HCT116 (cell line): ENCODE data around the gene RAB3GAP2. TPM values are rescaled to one million over a fixed set of nuclear protein-coding genes. Genes with fewer than 3 reads are reported as not detected.

Experiments used
- ATAC-seq: fragments of 200-7000 bp; cut with Tn5 transposase; 2 replicates; pipeline ENCODE4 v1.9.1; 2020; ENCODE audit warnings: mild to moderate bottlenecking, moderate library complexity
- BruUV-seq: library from RNA; stranded (reverse); fragments of 400-500 nt; replicated peaks from 2 replicates; lab custom pipeline; 2021; lab: Mats Ljungman, UMichigan
- CTCF ChIA-PET: fragments of 300-600 bp; sonication (Branson Sonifier 250); formaldehyde crosslinking; loops from one replicate; lab custom pipeline; 2021; ENCODE audit warnings: antibody characterized with exemption; lab: Charles Lee
- POLR2A ChIA-PET: fragments of 300-600, 350-600 bp; sonication (Branson Sonifier 250); formaldehyde crosslinking; loops from one replicate; lab custom pipeline; 2021; ENCODE audit warnings: antibody characterized with exemption; lab: Charles Lee
- RAD21 ChIA-PET, 2 experiments: fragments of 300-600 bp; sonication (Branson Sonifier 250); formaldehyde crosslinking; loops; one replicate each; lab custom pipeline; 2023; ENCODE audit warnings: low total read pairs in 2 of 2; ENCODE audit not compliant: uncharacterized antibody in 2 of 2, unreplicated experiment in 2 of 2, low non-redundant PET in 1 of 2; lab: Charles Lee
- DNase-seq: peaks from one replicate; pipeline ENCODE4 v3.0.0-alpha.2; 2010; ENCODE audit warnings: low read depth, low spot score
- H2AFZ ChIP-seq: fragments of 200-600 bp; shearing (Covaris generic), sonication (generic); 2 replicates; pipeline ENCODE4 v1.6.1; 2017; ENCODE audit warnings: low read depth, mixed run types, mixed read lengths, antibody characterized with exemption, low read length; ENCODE audit not compliant: poor library complexity, severe bottlenecking
- H3K27ac ChIP-seq: 2 replicates; pipeline ENCODE4 v1.5.1; 2012; ENCODE audit warnings: low read depth, low read length
- H3K27me3 ChIP-seq: fragments of 200-600 bp; sonication (generic); 2 replicates; pipeline ENCODE4 v1.6.1; 2016; ENCODE audit warnings: mixed run types, low read length, mixed read lengths; ENCODE audit not compliant: insufficient read depth
- H3K36me3 ChIP-seq, 2 experiments: fragments of 200-500 bp in 1 of 2; fragments of 200-600 bp in 1 of 2; sonication (Bioruptor generic) in 1 of 2; sonication (generic) in 1 of 2; 2 replicates each; pipeline versions ENCODE4 v1.5.1 to v1.6.1; 2014 to 2016; ENCODE audit warnings: low read length in 2 of 2, inconsistent platforms in 1 of 2, mixed read lengths in 1 of 2, mixed run types in 1 of 2; ENCODE audit not compliant: insufficient read depth in 2 of 2, control insufficient read depth in 1 of 2
- H3K4me1 ChIP-seq, 2 experiments: fragments of 200-600 bp in 1 of 2; sonication (generic) in 1 of 2; 2 replicates each; pipeline versions ENCODE4 v1.5.1 to v1.6.1; 2012 to 2017; ENCODE audit warnings: low read length in 2 of 2, inconsistent platforms in 1 of 2, mild to moderate bottlenecking in 1 of 2, mixed read lengths in 1 of 2, mixed run types in 1 of 2, moderate library complexity in 1 of 2; ENCODE audit not compliant: insufficient read depth in 2 of 2, control insufficient read depth in 1 of 2
- H3K4me2 ChIP-seq: fragments of 200-600 bp; sonication (generic); 2 replicates; pipeline ENCODE4 v1.6.1; 2017; ENCODE audit warnings: mixed run types, low read length, mixed read lengths
- H3K4me3 ChIP-seq, 2 experiments: fragments of 200-600 bp in 1 of 2; sonication (generic) in 1 of 2; replicated peaks in 1 of 2; 2 replicates each; pipeline ENCODE4 v1.5.1; 2011 to 2016; ENCODE audit warnings: low read length in 2 of 2, control low read depth in 1 of 2, low read depth in 1 of 2, mild to moderate bottlenecking in 1 of 2, mixed read lengths in 1 of 2, mixed run types in 1 of 2
- H3K79me2 ChIP-seq: fragments of 200-600 bp; sonication (generic); 2 replicates; pipeline ENCODE4 v1.6.1; 2017; ENCODE audit warnings: mild to moderate bottlenecking, mixed run types, low read length, moderate library complexity, mixed read lengths; ENCODE audit not compliant: insufficient read depth
- H3K9ac ChIP-seq: fragments of 200-600 bp; sonication (generic); 2 replicates; pipeline ENCODE4 v1.6.1; 2016; ENCODE audit warnings: low read length, mixed read lengths
- H3K9me2 ChIP-seq: fragments of 200-600 bp; sonication (generic), shearing (Covaris generic); 2 replicates; pipeline ENCODE4 v1.6.1; 2017; ENCODE audit warnings: mixed run types, mild to moderate bottlenecking, moderate library complexity; ENCODE audit not compliant: insufficient read depth
- H3K9me3 ChIP-seq, 2 experiments: fragments of 200-500 bp in 1 of 2; fragments of 200-600 bp in 1 of 2; sonication (Bioruptor generic) in 1 of 2; sonication (generic) in 1 of 2; 2 replicates each; pipeline ENCODE4 v1.6.1; 2014 to 2017; ENCODE audit warnings: low read length in 2 of 2, mixed read lengths in 2 of 2, inconsistent platforms in 1 of 2, low read depth in 1 of 2, mild to moderate bottlenecking in 1 of 2, mixed run types in 1 of 2, moderate library complexity in 1 of 2; ENCODE audit not compliant: control insufficient read depth in 1 of 2, insufficient read depth in 1 of 2
- H4K20me1 ChIP-seq: fragments of 200-600 bp; sonication (generic), shearing (Covaris generic); 2 replicates; pipeline ENCODE4 v1.6.1; 2017; ENCODE audit warnings: mixed run types, mild to moderate bottlenecking, moderate library complexity; ENCODE audit not compliant: insufficient read depth
- CBX3 ChIP-seq: IDR thresholded peaks from 2 replicates; pipeline ENCODE4 v1.6.1; 2012; ENCODE audit warnings: low read depth
- CEBPB ChIP-seq: IDR thresholded peaks from 2 replicates; pipeline ENCODE4 v1.6.1; 2012; ENCODE audit warnings: low read depth
- CTCF ChIP-seq, 3 experiments: fragments of 200-600 bp in 1 of 3; sonication (generic) in 1 of 3; IDR thresholded peaks in 2 of 3; conservative IDR thresholded peaks in 1 of 3; 2 replicates each; pipeline ENCODE4 v1.5.1; 2012 to 2017; ENCODE audit warnings: low read depth in 2 of 3, low read length in 2 of 3, antibody characterized with exemption in 1 of 3, borderline replicate concordance in 1 of 3, control low read depth in 1 of 3, mild to moderate bottlenecking in 1 of 3, mixed read lengths in 1 of 3, mixed run types in 1 of 3, moderate library complexity in 1 of 3; ENCODE audit not compliant: insufficient read depth in 1 of 3
- EGR1 ChIP-seq: IDR thresholded peaks from 2 replicates; pipeline ENCODE4 v1.6.1; 2012; ENCODE audit warnings: low read depth
- ELF1 ChIP-seq: IDR thresholded peaks from 2 replicates; pipeline ENCODE4 v1.6.1; 2012; ENCODE audit warnings: low read depth, borderline replicate concordance
- FOSL1 ChIP-seq: IDR thresholded peaks from 2 replicates; pipeline ENCODE4 v1.6.1; 2012; ENCODE audit warnings: low read depth
- JUND ChIP-seq: IDR thresholded peaks from 2 replicates; pipeline ENCODE4 v1.6.1; 2012
- MAX ChIP-seq: IDR thresholded peaks from 2 replicates; pipeline ENCODE4 v1.6.1; 2012
- POLR2A ChIP-seq: IDR thresholded peaks from 2 replicates; pipeline ENCODE4 v1.7.0; 2011; ENCODE audit warnings: borderline replicate concordance; ENCODE audit not compliant: insufficient read depth, insufficient read length; ENCODE audit errors: extremely low read depth
- POLR2AphosphoS5 ChIP-seq: IDR thresholded peaks from 2 replicates; pipeline ENCODE4 v1.6.1; 2011; ENCODE audit warnings: mild to moderate bottlenecking, low read depth, low read length, moderate library complexity
- RAD21 ChIP-seq: IDR thresholded peaks from 2 replicates; pipeline ENCODE4 v1.6.1; 2012; ENCODE audit warnings: low read depth, mild to moderate bottlenecking
- SIN3A ChIP-seq: IDR thresholded peaks from 2 replicates; pipeline ENCODE4 v1.6.1; 2012; ENCODE audit warnings: low read depth
- SP1 ChIP-seq: IDR thresholded peaks from 2 replicates; pipeline ENCODE4 v1.6.1; 2012; ENCODE audit warnings: low read depth
- SRF ChIP-seq: IDR thresholded peaks from 2 replicates; pipeline ENCODE4 v1.6.1; 2012; ENCODE audit warnings: low read depth
- TCF7L2 ChIP-seq: IDR thresholded peaks from 2 replicates; pipeline ENCODE4 v1.7.0; 2011; ENCODE audit warnings: borderline replicate concordance, inconsistent platforms; ENCODE audit not compliant: insufficient read depth, insufficient read length; ENCODE audit errors: extremely low read depth
- YY1 ChIP-seq: IDR thresholded peaks from 2 replicates; pipeline ENCODE4 v1.6.1; 2011; ENCODE audit warnings: low read length, low read depth, moderate library complexity, mild to moderate bottlenecking; ENCODE audit not compliant: insufficient replicate concordance; ENCODE audit errors: extremely low read depth
- ZFX ChIP-seq: fragments of 450-650 bp; IDR thresholded peaks from 2 replicates; pipeline ENCODE4 v1.6.1; 2017
- ZNF274 ChIP-seq: fragments of 200-500 bp; sonication (Bioruptor generic); IDR thresholded peaks from 2 replicates; pipeline ENCODE4 v1.6.1; 2014; ENCODE audit warnings: mild to moderate bottlenecking, low read depth, low read length, inconsistent platforms
- intact Hi-C: fragments of 100-400 bp; cut with micrococcal nuclease; formaldehyde crosslinking; loops from 2 replicates; pipeline ENCODE4 v1.10.0; 2022
- total RNA-seq: library from RNA; stranded (reverse); gene quantifications from one replicate; pipeline ENCODE4 v1.2.1, GENCODE V29; 2021; ENCODE audit not compliant: unreplicated experiment
- TF ChIP-seq, protein P1 (sequence below): IDR thresholded peaks from 2 replicates; pipeline ENCODE4 v1.6.1; 2011; ENCODE audit warnings: mild to moderate bottlenecking, low read length, moderate library complexity; ENCODE audit not compliant: insufficient replicate concordance; ENCODE audit errors: extremely low read depth
- TF ChIP-seq, protein P2 (sequence below): IDR thresholded peaks from 2 replicates; pipeline ENCODE4 v1.6.1; 2012; ENCODE audit warnings: low read depth

The RAB3GAP2 gene
- total RNA-seq, 1 experiment from 2014 or later = 32.5 TPM

DNA sequence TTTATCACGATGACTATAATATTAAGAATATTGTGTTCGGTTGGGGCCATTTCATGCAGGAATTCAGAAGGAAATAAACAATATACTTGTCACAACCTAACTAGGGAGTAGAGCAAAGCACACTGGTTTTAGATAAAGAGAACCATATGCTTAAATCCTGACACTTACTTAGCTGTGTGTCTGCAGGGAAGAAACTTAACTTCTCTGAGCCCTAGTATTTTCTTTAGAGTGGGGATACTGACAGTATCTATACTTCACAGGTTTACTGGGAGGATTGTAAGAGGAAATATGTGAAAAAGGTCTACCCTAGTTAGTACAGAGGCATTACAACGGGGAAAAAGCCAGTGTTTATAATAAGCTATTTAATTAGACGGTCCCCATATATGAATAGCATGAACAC lies 105.4 kb downstream of the RAB3GAP2 start:
- H3K36me3 ChIP-seq = peaks cover 8 to 14% of the 10 kb centered on the region in 2 experiments; a peak in 3 of 4 replicates
- H3K9me2 ChIP-seq = no peaks in the 10 kb centered on the region
- intact Hi-C loops = no loop called here
- ChIA-PET POLR2A (no interaction called here), CTCF (no interaction called here), RAD21 (no interaction called here)
- H4K20me1 ChIP-seq = no peaks in the 10 kb centered on the region
- ATAC-seq (no peak), DNase-seq (no peak)
- no peak overlapping the region for H3K4me3 ChIP-seq
- H3K79me2 ChIP-seq = no peaks in the 10 kb centered on the region
- H3K9me3 ChIP-seq = no peaks in the 10 kb centered on the region
- H3K27ac ChIP-seq = no peak overlapping the region
- TF ChIP-seq SRF (no peak), RAD21 (no peak), TCF7L2 (no peak), POLR2A (no peak), SP1 (no peak), EGR1 (no peak), MAX (no peak), FOSL1 (no peak), ZFX (no peak), YY1 (no peak), ELF1 (no peak), CBX3 (no peak), POLR2AphosphoS5 (no peak), SIN3A (no peak), CTCF (IDR thresholded peaks at IDR 0.05 in 2 of 3, conservative IDR thresholded peaks at IDR 0.05 in 1 of 3; ENCODE audit: borderline replicate concordance in 1 of 3, insufficient read depth in 1 of 3, low read depth in 2 of 3, low read length in 2 of 3) (no peak), JUND (no peak), ZNF274 (no peak), CEBPB (no peak)
- TF ChIP-seq, protein P1, sequence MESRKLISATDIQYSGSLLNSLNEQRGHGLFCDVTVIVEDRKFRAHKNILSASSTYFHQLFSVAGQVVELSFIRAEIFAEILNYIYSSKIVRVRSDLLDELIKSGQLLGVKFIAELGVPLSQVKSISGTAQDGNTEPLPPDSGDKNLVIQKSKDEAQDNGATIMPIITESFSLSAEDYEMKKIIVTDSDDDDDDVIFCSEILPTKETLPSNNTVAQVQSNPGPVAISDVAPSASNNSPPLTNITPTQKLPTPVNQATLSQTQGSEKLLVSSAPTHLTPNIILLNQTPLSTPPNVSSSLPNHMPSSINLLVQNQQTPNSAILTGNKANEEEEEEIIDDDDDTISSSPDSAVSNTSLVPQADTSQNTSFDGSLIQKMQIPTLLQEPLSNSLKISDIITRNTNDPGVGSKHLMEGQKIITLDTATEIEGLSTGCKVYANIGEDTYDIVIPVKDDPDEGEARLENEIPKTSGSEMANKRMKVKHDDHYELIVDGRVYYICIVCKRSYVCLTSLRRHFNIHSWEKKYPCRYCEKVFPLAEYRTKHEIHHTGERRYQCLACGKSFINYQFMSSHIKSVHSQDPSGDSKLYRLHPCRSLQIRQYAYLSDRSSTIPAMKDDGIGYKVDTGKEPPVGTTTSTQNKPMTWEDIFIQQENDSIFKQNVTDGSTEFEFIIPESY = no peak
- TF ChIP-seq, protein P2, sequence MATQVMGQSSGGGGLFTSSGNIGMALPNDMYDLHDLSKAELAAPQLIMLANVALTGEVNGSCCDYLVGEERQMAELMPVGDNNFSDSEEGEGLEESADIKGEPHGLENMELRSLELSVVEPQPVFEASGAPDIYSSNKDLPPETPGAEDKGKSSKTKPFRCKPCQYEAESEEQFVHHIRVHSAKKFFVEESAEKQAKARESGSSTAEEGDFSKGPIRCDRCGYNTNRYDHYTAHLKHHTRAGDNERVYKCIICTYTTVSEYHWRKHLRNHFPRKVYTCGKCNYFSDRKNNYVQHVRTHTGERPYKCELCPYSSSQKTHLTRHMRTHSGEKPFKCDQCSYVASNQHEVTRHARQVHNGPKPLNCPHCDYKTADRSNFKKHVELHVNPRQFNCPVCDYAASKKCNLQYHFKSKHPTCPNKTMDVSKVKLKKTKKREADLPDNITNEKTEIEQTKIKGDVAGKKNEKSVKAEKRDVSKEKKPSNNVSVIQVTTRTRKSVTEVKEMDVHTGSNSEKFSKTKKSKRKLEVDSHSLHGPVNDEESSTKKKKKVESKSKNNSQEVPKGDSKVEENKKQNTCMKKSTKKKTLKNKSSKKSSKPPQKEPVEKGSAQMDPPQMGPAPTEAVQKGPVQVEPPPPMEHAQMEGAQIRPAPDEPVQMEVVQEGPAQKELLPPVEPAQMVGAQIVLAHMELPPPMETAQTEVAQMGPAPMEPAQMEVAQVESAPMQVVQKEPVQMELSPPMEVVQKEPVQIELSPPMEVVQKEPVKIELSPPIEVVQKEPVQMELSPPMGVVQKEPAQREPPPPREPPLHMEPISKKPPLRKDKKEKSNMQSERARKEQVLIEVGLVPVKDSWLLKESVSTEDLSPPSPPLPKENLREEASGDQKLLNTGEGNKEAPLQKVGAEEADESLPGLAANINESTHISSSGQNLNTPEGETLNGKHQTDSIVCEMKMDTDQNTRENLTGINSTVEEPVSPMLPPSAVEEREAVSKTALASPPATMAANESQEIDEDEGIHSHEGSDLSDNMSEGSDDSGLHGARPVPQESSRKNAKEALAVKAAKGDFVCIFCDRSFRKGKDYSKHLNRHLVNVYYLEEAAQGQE = no peak
- no TSS peak for BruUV-seq
- H3K9ac ChIP-seq = no peak overlapping the region
- no peaks in the 10 kb centered on the region for H3K27me3 ChIP-seq
- H3K4me2 ChIP-seq = no peak overlapping the region
- no peak overlapping the region for H2AFZ ChIP-seq
- no peaks in the 10 kb centered on the region for H3K4me1 ChIP-seq
